HG03439 (cell line): ENCODE results near the gene IQCB1.
"Not testable (repeated sequence)": the region's sequence is repeated elsewhere in the genome, so short reads cannot be mapped to it uniquely, and the experiment has no call there.

Experiments used
- ATAC-seq: cut with Tn5 transposase; IDR thresholded peaks from one replicate; pipeline ENCODE4 v1.9.1; 2021; ENCODE audit warnings: mild to moderate bottlenecking, moderate library complexity; ENCODE audit not compliant: unreplicated experiment

IQCB1 gene

GRCh38 chr3:121834671-121835464, at the start of gene IQCB1, which contains the start of gene EAF2:
TSS of gene IQCB1 (minus strand) at chr3:121835060. CDS start at chr3:121828960, 6,100 bp downstream.
TSS of gene EAF2 (plus strand) at chr3:121835209. CDS start at chr3:121835286, 77 bp downstream.
- peak; percentile 99 for ATAC-seq

GRCh38 chr3:121883507-121883906, 48.6 kb upstream of the IQCB1 start:
- ATAC-seq, result no peak

- ATAC-seq, result no peak
Measured at GRCh38 chr3:121878411-121878810, 43.6 kb upstream of the IQCB1 start.

- ATAC-seq, result no peak
Measured at GRCh38 chr3:121871430-121871829, 36.6 kb upstream of the IQCB1 start.

- no peak for ATAC-seq
Measured at GRCh38 chr3:121870717-121871116, 35.9 kb upstream of the IQCB1 start.

- ATAC-seq, result no peak
Measured at GRCh38 chr3:121869736-121870135, 34.9 kb upstream of the IQCB1 start.

- no peak for ATAC-seq
Measured at GRCh38 chr3:121863801-121864200, 28.9 kb upstream of the IQCB1 start.

- not testable (repeated sequence) for ATAC-seq
Measured at GRCh38 chr3:121863247-121863646, 28.4 kb upstream of the IQCB1 start.

GRCh38 chr3:121857778-121858177, 22.9 kb upstream of the IQCB1 start:
- ATAC-seq, result not testable (repeated sequence)

- no peak for ATAC-seq
Measured at GRCh38 chr3:121855555-121855954, 20.7 kb upstream of the IQCB1 start.

- ATAC-seq, result no peak
Measured at GRCh38 chr3:121852256-121852655, 17.4 kb upstream of the IQCB1 start.

- no peak for ATAC-seq
Measured at GRCh38 chr3:121844892-121845291, 10.0 kb upstream of the IQCB1 start.

GRCh38 chr3:121839962-121840361, 5.1 kb upstream of the IQCB1 start:
- ATAC-seq, result no peak

- no peak for ATAC-seq
Measured at GRCh38 chr3:121836481-121836880, 1.6 kb upstream of the IQCB1 start.

- ATAC-seq, result no peak
Measured at GRCh38 chr3:121836064-121836463, 1.2 kb upstream of the IQCB1 start.

GRCh38 chr3:121835465-121835801, 573 bp upstream of the IQCB1 start:
- peak; percentile 12 for ATAC-seq

- no peak for ATAC-seq
Measured at GRCh38 chr3:121834157-121834670, 646 bp downstream of the IQCB1 start.

GRCh38 chr3:121822973-121823372, 11.9 kb downstream of the IQCB1 start:
- ATAC-seq, result no peak

- no peak for ATAC-seq
Measured at GRCh38 chr3:121821421-121822199, 13.2 kb downstream of the IQCB1 start.

- no peak for ATAC-seq
Measured at GRCh38 chr3:121819236-121819635, 15.6 kb downstream of the IQCB1 start.

GRCh38 chr3:121818578-121818977, 16.3 kb downstream of the IQCB1 start:
- no peak for ATAC-seq

- no peak for ATAC-seq
Measured at GRCh38 chr3:121817753-121818152, 17.1 kb downstream of the IQCB1 start.
